Mucosa of descending colon (tissue), 3 donors: ENCODE measurements around the gene PRL. TPM values are rescaled to one million over a fixed set of nuclear protein-coding genes. Genes with fewer than 3 reads are reported as not detected.

Experiments
- ATAC-seq: fragments of 200-7000 bp; cut with Tn5 transposase; one replicate; pipeline ENCODE4 v1.9.1; 2020; ENCODE audit warnings: mild to moderate bottlenecking, moderate library complexity
- DNase-seq, 3 donors: peaks; one replicate each; pipeline ENCODE4 v3.0.0-alpha.2; 2020
- H3K36me3 ChIP-seq: fragments of 200-600 bp; one replicate; pipeline ENCODE4 v1.8.0; 2021; ENCODE audit warnings: low read depth, mild to moderate bottlenecking
- H3K4me1 ChIP-seq: fragments of 200-600 bp; one replicate; pipeline ENCODE4 v1.8.0; 2021; ENCODE audit warnings: low read depth, mild to moderate bottlenecking
- H3K4me3 ChIP-seq: fragments of 200-600 bp; one replicate; pipeline ENCODE4 v1.8.0; 2021; ENCODE audit warnings: mild to moderate bottlenecking
- H3K9me3 ChIP-seq: fragments of 200-600 bp; one replicate; pipeline ENCODE4 v1.8.0; 2021; ENCODE audit warnings: mild to moderate bottlenecking
- CTCF ChIP-seq: fragments of 200-600 bp; IDR thresholded peaks from one replicate; pipeline ENCODE4 v1.8.0; 2022; ENCODE audit warnings: antibody characterized with exemption, mild to moderate bottlenecking
- intact Hi-C, 2 donors: fragments of 100-400 bp; cut with DNase I in 1 of 2; cut with micrococcal nuclease in 1 of 2; formaldehyde crosslinking; loops; one replicate each; pipeline versions ENCODE4 v1.11.0 to v1.11.1; 2022; cut with DNase I, micrococcal nuclease
- total RNA-seq, 3 donors: library from RNA; stranded (reverse); fragmentation: NEBNext Ultra II Directional in 2 of 3; extraction: Animal tissue kit (Norgen Biotek cat#: 25700) in 2 of 3; gene quantifications; one replicate each; pipeline versions ENCODE4 v1.2.1 to v1.2.4, GENCODE V29; 2021 to 2023
- donor health status: DM: no; HTN: no; CAD: no; lungs with moderate emphysema.
- donor health status: DM: no; HTN: no; CAD: no.
- donor health status: DM: no; HTN: yes; CAD: no.

Gene PRL
- total RNA-seq, 3 donors from 2014 or later, result not detected

DNA sequence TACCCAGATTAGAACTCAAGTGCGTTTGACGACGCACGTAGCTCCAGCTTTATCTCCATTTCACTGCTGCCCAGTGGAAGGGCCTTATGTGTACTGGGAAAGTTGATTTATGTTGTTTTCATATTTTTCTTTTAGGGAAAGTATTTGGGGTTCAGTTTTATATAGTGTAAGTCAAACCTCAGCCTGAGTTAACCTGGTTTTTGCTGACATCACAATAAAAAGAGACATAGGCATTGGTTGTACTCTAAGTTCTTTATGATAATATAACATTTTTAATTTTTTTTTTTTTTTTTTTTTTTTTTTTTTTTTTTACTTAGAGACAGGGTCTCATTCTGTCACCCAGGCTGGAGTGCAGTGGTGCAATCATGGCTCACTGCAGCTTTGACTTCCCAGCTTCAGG, 34.1 kb upstream of the PRL start:
- Histone ChIP-seq H3K4me3 (no peak overlapping the region), H3K36me3 (no peaks in the 10 kb centered on the region), H3K9me3 (no peaks in the 10 kb centered on the region), H3K4me1 (no peaks in the 10 kb centered on the region)
- DNase-seq, result no peak
- ATAC-seq, result no peak
- no peak for TF ChIP-seq CTCF
- intact Hi-C loops, result no loop called here

GRCh38 chr6:22328474-22328873, 31.6 kb upstream of the PRL start:
- DNase-seq, result no peak
- H3K4me3 ChIP-seq, result no peak overlapping the region
- no peaks in the 10 kb centered on the region for H3K9me3 ChIP-seq
- ATAC-seq, result no peak
- intact Hi-C loops, result no loop called here
- no peak for TF ChIP-seq CTCF
- no peaks in the 10 kb centered on the region for H3K36me3 ChIP-seq
- no peaks in the 10 kb centered on the region for H3K4me1 ChIP-seq

GRCh38 chr6:22327881-22328280, 31.0 kb upstream of the PRL start:
- Histone ChIP-seq H3K4me1 (no peaks in the 10 kb centered on the region), H3K4me3 (no peak overlapping the region), H3K9me3 (no peaks in the 10 kb centered on the region), H3K36me3 (no peaks in the 10 kb centered on the region)
- ATAC-seq, result no peak
- intact Hi-C loops, result no loop called here
- no peak for TF ChIP-seq CTCF
- no peak for DNase-seq

- Histone ChIP-seq H3K9me3 (no peaks in the 10 kb centered on the region), H3K4me1 (no peaks in the 10 kb centered on the region), H3K36me3 (no peaks in the 10 kb centered on the region), H3K4me3 (no peak overlapping the region)
- no peak for TF ChIP-seq CTCF
- ATAC-seq (no peak), DNase-seq (no peak)
- intact Hi-C loops, result no loop called here
Observed at GRCh38 chr6:22326500-22326899, 29.7 kb upstream of the PRL start.

DNA sequence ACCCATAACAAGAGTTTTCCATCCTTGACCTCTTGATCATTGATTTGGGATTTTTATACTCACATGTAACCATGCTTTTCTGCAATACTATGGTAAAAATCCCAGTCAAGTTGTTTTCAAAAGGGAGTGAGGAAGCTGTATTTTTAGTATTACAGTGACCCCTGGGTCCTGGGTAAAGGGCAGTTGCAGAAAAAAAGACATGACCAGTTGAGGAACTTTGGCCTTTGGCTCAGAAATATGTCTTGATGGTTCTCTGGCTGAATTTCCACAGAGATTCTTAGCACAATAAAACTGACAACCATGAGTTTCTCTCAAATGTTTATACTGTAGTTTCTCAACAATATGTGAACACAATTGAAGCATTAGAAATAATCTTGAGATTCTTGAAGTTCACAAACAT, 28.6 kb upstream of the PRL start:
- DNase-seq (no peak), ATAC-seq (no peak)
- no peak for TF ChIP-seq CTCF
- intact Hi-C loops, result no loop called here
- H3K4me3 ChIP-seq, result no peak overlapping the region
- H3K9me3 ChIP-seq, result no peaks in the 10 kb centered on the region
- H3K36me3 ChIP-seq, result no peaks in the 10 kb centered on the region
- no peaks in the 10 kb centered on the region for H3K4me1 ChIP-seq

DNA sequence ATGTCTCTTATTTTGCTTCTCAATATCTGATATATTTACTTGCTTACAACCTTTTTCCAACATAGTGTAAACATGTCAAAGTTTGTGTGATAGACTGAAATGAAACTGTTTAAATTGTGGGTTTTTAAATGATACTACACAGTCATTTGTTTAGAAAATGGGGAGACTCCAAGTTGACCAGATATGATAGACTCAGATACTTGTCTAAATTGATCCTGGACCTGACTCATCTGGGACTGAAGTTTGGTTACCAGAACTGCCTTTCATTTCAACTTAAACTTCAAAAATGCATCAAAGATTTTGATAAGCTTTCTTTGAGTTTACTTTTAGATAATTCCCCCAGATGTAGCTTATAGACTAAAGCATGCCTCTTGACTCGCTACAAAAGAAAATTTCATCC, 27.0 kb upstream of the PRL start:
- Histone ChIP-seq H3K4me3 (no peak overlapping the region), H3K4me1 (no peaks in the 10 kb centered on the region), H3K9me3 (no peaks in the 10 kb centered on the region), H3K36me3 (no peaks in the 10 kb centered on the region)
- TF ChIP-seq CTCF, result no peak
- intact Hi-C loops, result no loop called here
- DNase-seq (no peak), ATAC-seq (no peak)
